ENCODE data around the gene NECAP2. TPM values are rescaled to one million over a fixed set of nuclear protein-coding genes. Genes with fewer than 3 reads are reported as not detected.

Gene NECAP2
- polyA plus RNA-seq, 1 experiment, result 108 TPM

DNA sequence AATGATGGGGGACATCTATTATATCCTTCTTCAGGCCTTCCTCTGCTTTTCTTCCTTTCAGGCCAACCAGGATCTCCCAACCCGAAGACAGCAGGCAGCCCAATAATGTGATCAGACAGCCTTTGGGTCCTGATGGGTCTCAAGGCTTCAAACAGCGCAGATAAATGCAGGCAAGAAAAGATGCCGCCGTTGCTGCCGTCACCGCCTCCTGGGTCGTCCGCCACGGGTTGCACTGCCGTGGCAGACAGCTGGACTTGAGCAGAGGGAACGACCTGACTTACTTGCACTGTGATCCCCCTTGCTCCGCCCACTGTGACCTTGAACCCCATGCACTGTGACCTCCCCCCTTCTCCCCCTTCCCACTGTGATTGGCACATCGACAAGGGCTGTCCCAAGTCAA, 45.5 kb upstream of the NECAP2 start:
- DNase-seq (ENCODE audit: low read depth, low spot score), result no peak
- Histone ChIP-seq H3K27me3 (ENCODE audit: control insufficient read depth, insufficient read depth, low read length) (no peaks in the 10 kb centered on the region), H3K27ac (ENCODE audit: low read depth, low read length) (no peak overlapping the region), H3K9me3 (ENCODE audit: control insufficient read depth, insufficient read depth, low read length) (no peaks in the 10 kb centered on the region; the same call in 1 of the 2 replicates), H3K4me3 (ENCODE audit: low read depth, low read length) (no peak overlapping the region)
- ChIA-PET POLR2A (no interaction called here), CTCF (no interaction called here)
- TF ChIP-seq, protein P1, sequence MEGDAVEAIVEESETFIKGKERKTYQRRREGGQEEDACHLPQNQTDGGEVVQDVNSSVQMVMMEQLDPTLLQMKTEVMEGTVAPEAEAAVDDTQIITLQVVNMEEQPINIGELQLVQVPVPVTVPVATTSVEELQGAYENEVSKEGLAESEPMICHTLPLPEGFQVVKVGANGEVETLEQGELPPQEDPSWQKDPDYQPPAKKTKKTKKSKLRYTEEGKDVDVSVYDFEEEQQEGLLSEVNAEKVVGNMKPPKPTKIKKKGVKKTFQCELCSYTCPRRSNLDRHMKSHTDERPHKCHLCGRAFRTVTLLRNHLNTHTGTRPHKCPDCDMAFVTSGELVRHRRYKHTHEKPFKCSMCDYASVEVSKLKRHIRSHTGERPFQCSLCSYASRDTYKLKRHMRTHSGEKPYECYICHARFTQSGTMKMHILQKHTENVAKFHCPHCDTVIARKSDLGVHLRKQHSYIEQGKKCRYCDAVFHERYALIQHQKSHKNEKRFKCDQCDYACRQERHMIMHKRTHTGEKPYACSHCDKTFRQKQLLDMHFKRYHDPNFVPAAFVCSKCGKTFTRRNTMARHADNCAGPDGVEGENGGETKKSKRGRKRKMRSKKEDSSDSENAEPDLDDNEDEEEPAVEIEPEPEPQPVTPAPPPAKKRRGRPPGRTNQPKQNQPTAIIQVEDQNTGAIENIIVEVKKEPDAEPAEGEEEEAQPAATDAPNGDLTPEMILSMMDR (IDR thresholded peaks at IDR 0.05; ENCODE audit: low read depth, low read length), result no peak

DNA sequence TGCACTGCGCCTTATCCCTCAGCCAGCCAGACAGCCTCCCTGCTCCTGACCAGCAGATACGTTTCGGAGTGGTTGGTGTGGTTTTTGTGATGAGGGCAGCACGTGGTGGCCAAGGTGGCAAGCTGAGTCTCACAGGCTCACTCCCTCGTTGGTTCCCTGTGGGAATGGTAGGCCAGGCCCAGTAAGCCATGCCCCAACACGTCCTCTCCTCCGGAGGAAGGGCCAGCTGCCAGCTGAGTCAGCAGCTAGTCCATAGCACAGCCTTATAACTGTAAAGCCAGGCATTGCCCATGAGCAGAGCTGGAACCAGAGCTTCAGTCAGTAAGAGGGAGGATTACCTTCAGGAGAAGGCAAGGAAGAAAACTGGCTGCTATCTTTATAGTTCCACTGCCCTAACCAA, 43.9 kb upstream of the NECAP2 start:
- DNase-seq (ENCODE audit: low read depth, low spot score), result peak; percentile 37
- H3K4me3 ChIP-seq (ENCODE audit: low read depth, low read length), result no peak overlapping the region
- no peaks in the 10 kb centered on the region for H3K27me3 ChIP-seq (ENCODE audit: control insufficient read depth, insufficient read depth, low read length)
- ChIA-PET CTCF (interaction anchor here (0.6 kb wide), 1 partner anchor 18 kb away, joined by 6 read pairs; no protein-coding TSS in a partner anchor), POLR2A (interaction anchor here (0.5 to 1.6 kb wide), 5 partner anchors 8 to 215 kb away, joined by 4 to 7 read pairs (median 5); no protein-coding TSS in a partner anchor)
- H3K27ac ChIP-seq (ENCODE audit: low read depth, low read length), result peak overlapping the region; percentile 70
- no peaks in the 10 kb centered on the region; the same call in 1 of the 2 replicates for H3K9me3 ChIP-seq (ENCODE audit: control insufficient read depth, insufficient read depth, low read length)
- TF ChIP-seq, protein P1 (IDR thresholded peaks at IDR 0.05; ENCODE audit: low read depth, low read length), result no peak

- TF ChIP-seq, protein P1 (IDR thresholded peaks at IDR 0.05; ENCODE audit: low read depth, low read length), result no peak
- H3K4me3 ChIP-seq (ENCODE audit: low read depth, low read length), result no peak overlapping the region
- ChIA-PET CTCF (interaction anchor here (0.6 kb wide), 1 partner anchor 19 kb away, joined by 6 read pairs; no protein-coding TSS in a partner anchor), POLR2A (interaction anchor here (0.5 to 1.6 kb wide), 4 partner anchors 8 to 215 kb away, joined by 4 to 7 read pairs (median 6); no protein-coding TSS in a partner anchor)
- H3K27ac ChIP-seq (ENCODE audit: low read depth, low read length), result no peak overlapping the region
- no peak for DNase-seq (ENCODE audit: low read depth, low spot score)
- no peaks in the 10 kb centered on the region; the same call in 1 of the 2 replicates for H3K9me3 ChIP-seq (ENCODE audit: control insufficient read depth, insufficient read depth, low read length)
- H3K27me3 ChIP-seq (ENCODE audit: control insufficient read depth, insufficient read depth, low read length), result no peaks in the 10 kb centered on the region
These were observed 43.4 kb upstream of the NECAP2 start for GRCh38 chr1:16397120-16397519.

DNA sequence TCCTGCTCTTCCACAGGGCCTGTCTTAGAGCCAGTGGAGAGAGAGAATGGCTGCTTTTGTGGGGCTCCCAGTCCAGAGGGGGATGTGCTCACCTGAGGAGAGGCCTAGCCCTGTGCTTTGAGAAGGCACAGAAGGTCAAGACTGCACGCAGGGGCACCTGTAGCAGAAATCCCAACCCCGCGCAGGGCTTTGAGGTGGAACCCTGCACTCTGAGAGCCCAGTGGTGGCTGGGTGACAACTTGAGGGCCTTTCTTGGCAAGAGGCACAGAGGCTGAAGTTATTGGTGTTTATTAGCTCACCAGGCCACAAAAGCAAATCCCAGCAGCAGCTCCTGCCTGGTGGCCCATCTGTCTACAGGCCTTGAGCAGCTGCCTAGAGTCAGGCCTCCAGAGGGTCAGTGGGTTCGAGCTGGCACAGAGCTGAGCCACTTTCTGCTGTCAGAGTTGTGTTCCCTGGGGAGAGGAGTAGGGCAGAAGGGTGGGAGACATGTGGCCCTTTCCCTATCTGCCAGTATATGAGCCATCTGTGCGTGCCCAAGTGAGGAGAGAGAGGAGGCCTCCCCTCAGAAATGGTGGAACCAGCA, 42.1 kb upstream of the NECAP2 start:
- DNase-seq (ENCODE audit: low read depth, low spot score), result no peak
- Histone ChIP-seq H3K27ac (ENCODE audit: low read depth, low read length) (no peak overlapping the region), H3K27me3 (ENCODE audit: control insufficient read depth, insufficient read depth, low read length) (no peaks in the 10 kb centered on the region), H3K4me3 (ENCODE audit: low read depth, low read length) (no peak overlapping the region), H3K9me3 (ENCODE audit: control insufficient read depth, insufficient read depth, low read length) (no peaks in the 10 kb centered on the region)
- TF ChIP-seq, protein P1 (IDR thresholded peaks at IDR 0.05; ENCODE audit: low read depth, low read length), result no peak
- ChIA-PET POLR2A (no interaction called here), CTCF (interaction anchor here (1.3 kb wide), 1 partner anchor 42 kb away, joined by 3 read pairs; the partner anchor contains the start of gene NECAP2)

GRCh38 chr1:16402742-16403141, 37.8 kb upstream of the NECAP2 start:
- Histone ChIP-seq H3K4me3 (ENCODE audit: low read depth, low read length) (no peak overlapping the region), H3K9me3 (ENCODE audit: control insufficient read depth, insufficient read depth, low read length) (no peaks in the 10 kb centered on the region), H3K27ac (ENCODE audit: low read depth, low read length) (peak overlapping the region; percentile 31), H3K27me3 (ENCODE audit: control insufficient read depth, insufficient read depth, low read length) (no peaks in the 10 kb centered on the region)
- POLR2A ChIA-PET, result interaction anchor here (1.2 to 1.5 kb wide), 2 partner anchors 35 to 38 kb away, joined by 3 read pairs; partner anchors contain the start of genes NECAP2 and SZRD1
- no peak for DNase-seq (ENCODE audit: low read depth, low spot score)
- CTCF ChIA-PET, result interaction anchor here (0.8 to 2.2 kb wide), 2 partner anchors 37 to 50 kb away, joined by 3 to 7 read pairs; partner anchors contain the start of gene NECAP2
- TF ChIP-seq, protein P1 (IDR thresholded peaks at IDR 0.05; ENCODE audit: low read depth, low read length), result no peak

Measured in AG04450 (cell line).